Neuronal stem cell (in vitro differentiated cells): ENCODE data around the gene ORAI3.

Experiments
- DNase-seq: peaks from one replicate; pipeline ENCODE4 v3.0.0-alpha.2; 2013; ENCODE audit warnings: low spot score
- H2AFZ ChIP-seq: one replicate; pipeline ENCODE4 v1.6.1; 2013; ENCODE audit warnings: mild to moderate bottlenecking, low read length, inconsistent platforms
- H2AK5ac ChIP-seq: 2 replicates; pipeline ENCODE4 v1.6.1; 2013; ENCODE audit warnings: low read depth, mild to moderate bottlenecking, inconsistent platforms, low read length, moderate library complexity, mixed read lengths
- H2BK120ac ChIP-seq: 2 replicates; pipeline ENCODE4 v1.6.1; 2013; ENCODE audit warnings: low read depth, mild to moderate bottlenecking, inconsistent platforms, low read length, moderate library complexity, mixed read lengths
- H2BK12ac ChIP-seq: one replicate; pipeline ENCODE4 v1.6.1; 2013; ENCODE audit warnings: low read length, inconsistent platforms
- H2BK15ac ChIP-seq: 2 replicates; pipeline ENCODE4 v1.6.1; 2013; ENCODE audit warnings: mild to moderate bottlenecking, low read length, inconsistent platforms, mixed read lengths
- H2BK5ac ChIP-seq: one replicate; pipeline ENCODE4 v1.6.1; 2013; ENCODE audit warnings: inconsistent platforms, mild to moderate bottlenecking, low read length, moderate library complexity
- H3K14ac ChIP-seq: one replicate; pipeline ENCODE4 v1.6.1; 2013; ENCODE audit warnings: low read length, inconsistent platforms
- H3K18ac ChIP-seq: 2 replicates; pipeline ENCODE4 v1.6.1; 2013; ENCODE audit warnings: low read length, inconsistent platforms
- H3K23ac ChIP-seq: 2 replicates; pipeline ENCODE4 v1.6.1; 2013; ENCODE audit warnings: low read depth, mild to moderate bottlenecking, mixed read lengths, low read length, inconsistent platforms; ENCODE audit not compliant: poor library complexity
- H3K27ac ChIP-seq: replicated peaks from 3 replicates; pipeline ENCODE4 v1.5.1; 2013; ENCODE audit warnings: low read length, inconsistent platforms
- H3K27me3 ChIP-seq, 3 experiments: 2 replicates each; pipeline ENCODE4 v1.6.1; 2013; ENCODE audit warnings: low read length in 3 of 3, mild to moderate bottlenecking in 2 of 3, inconsistent platforms in 1 of 3, low read depth in 1 of 3, mixed read lengths in 1 of 3, moderate library complexity in 1 of 3; ENCODE audit not compliant: control insufficient read depth in 3 of 3, insufficient read depth in 3 of 3
- H3K36me3 ChIP-seq, 2 donors: replicated peaks in 1 of 2; 2 replicates each; pipeline ENCODE4 v1.6.1; 2013; ENCODE audit warnings: low read length in 2 of 2; ENCODE audit not compliant: control insufficient read depth in 2 of 2, insufficient read depth in 2 of 2
- H3K4ac ChIP-seq: 2 replicates; pipeline ENCODE4 v1.6.1; 2013; ENCODE audit warnings: inconsistent platforms, mild to moderate bottlenecking, low read length, moderate library complexity
- H3K4me1 ChIP-seq, 2 donors: 1 replicate in 1 of 2; 2 replicates in 1 of 2; pipeline ENCODE4 v1.6.1; 2013; ENCODE audit warnings: low read length in 2 of 2, low read depth in 1 of 2; ENCODE audit not compliant: control insufficient read depth in 2 of 2, insufficient read depth in 1 of 2
- H3K4me2 ChIP-seq: one replicate; pipeline ENCODE4 v1.6.1; 2013; ENCODE audit warnings: mild to moderate bottlenecking, low read length, inconsistent platforms; ENCODE audit not compliant: insufficient read depth, poor library complexity, severe bottlenecking
- H3K4me3 ChIP-seq, 2 donors: 2 replicates each; pipeline ENCODE4 v1.5.1; 2013; ENCODE audit warnings: low read length in 2 of 2, mild to moderate bottlenecking in 2 of 2, inconsistent platforms in 1 of 2, moderate library complexity in 1 of 2
- H3K79me1 ChIP-seq: one replicate; pipeline ENCODE4 v1.6.1; 2013; ENCODE audit warnings: low read depth, mild to moderate bottlenecking, inconsistent platforms, low read length, moderate library complexity
- H3K9ac ChIP-seq: one replicate; pipeline ENCODE4 v1.6.1; 2013; ENCODE audit warnings: mild to moderate bottlenecking, low read depth, low read length, inconsistent platforms; ENCODE audit not compliant: poor library complexity
- H3K9me3 ChIP-seq, 2 donors: replicated peaks in 1 of 2; 2 replicates each; pipeline versions ENCODE3 to v1.6.1; 2013; ENCODE audit warnings: low read length in 2 of 2, mild to moderate bottlenecking in 2 of 2, inconsistent platforms in 1 of 2, low read depth in 1 of 2, mixed read lengths in 1 of 2, moderate library complexity in 1 of 2; ENCODE audit not compliant: control insufficient read depth in 2 of 2, insufficient read depth in 1 of 2
- H4K8ac ChIP-seq: one replicate; pipeline ENCODE4 v1.6.1; 2013; ENCODE audit warnings: low read depth, mild to moderate bottlenecking, inconsistent platforms, low read length, moderate library complexity
- H4K91ac ChIP-seq: one replicate; pipeline ENCODE4 v1.6.1; 2013; ENCODE audit warnings: low read length, low read depth, mild to moderate bottlenecking, inconsistent platforms; ENCODE audit not compliant: poor library complexity
- WGBS, 2 donors: extraction: QIAGEN DNeasy Blood & Tissue Kit; methylation state at CpG; one replicate each; pipeline ENCODE4 v1.1.7; 2013; ENCODE audit warnings: missing lambda C conversion rate in 2 of 2, mixed read lengths in 1 of 2; ENCODE audit not compliant: insufficient read length in 2 of 2, insufficient replicate concordance in 1 of 2; ENCODE audit errors: extremely low coverage in 2 of 2; 5-methylcytosine and 5-hydroxymethylcytosine counted together

ORAI3 gene

DNA sequence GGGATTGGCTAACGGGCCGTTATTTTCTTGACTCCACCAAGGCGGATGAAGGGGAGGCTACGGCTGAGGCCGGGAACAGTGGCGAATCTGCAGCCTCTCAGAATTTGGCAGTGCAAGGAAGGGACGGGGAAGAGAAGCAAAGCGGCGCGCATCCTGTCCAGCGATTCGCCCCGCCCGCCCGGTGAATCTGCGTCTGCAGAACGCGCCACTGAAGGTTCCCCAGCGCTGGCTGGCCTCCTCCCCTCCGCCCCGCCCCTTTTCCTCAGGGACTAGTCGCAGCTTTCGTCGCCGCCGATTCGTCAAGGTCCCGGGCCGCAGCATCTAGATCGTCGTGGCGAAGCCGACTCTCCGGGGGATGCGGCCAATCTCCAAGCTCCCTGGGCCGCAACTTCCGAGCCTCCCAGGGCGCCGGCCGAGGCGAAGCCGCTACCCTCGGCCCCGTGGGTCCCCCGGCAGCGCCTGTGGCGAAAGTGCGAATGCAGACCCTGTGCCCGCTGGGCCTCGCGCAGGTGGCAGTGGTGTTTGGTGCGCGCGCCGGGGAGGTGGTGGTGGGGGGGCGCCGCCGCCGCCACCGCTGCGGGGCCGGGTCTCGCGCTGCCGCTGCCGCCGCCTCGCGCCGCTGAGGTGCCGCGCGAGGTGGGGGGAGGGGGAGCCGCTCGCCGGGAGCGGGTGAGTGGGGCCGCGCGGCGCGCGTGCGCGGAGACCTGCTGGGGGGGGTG lies 8.7 kb downstream of the ORAI3 start, which contains the start of gene SETD1A:
TSS of gene SETD1A (plus strand) at position 299 of the 719 bp plus-strand sequence. CDS start 978 bp downstream, outside the sequence.
- Histone ChIP-seq H3K27ac (peak within 1 kb of the TSS; percentile 99), H3K9me3 (no peaks in the 10 kb centered on the region), H3K4me1 (peaks cover 10 to 11% of the 10 kb centered on the region in 2 donors), H3K79me1 (peaks cover 13% of the 10 kb centered on the region), H3K23ac (peak within 1 kb of the TSS; percentile 95), H4K8ac (peak within 1 kb of the TSS; percentile 92), H3K4me2 (peak within 1 kb of the TSS; percentile 94), H2BK15ac (peak within 1 kb of the TSS; percentile 81), H4K91ac (peak within 1 kb of the TSS; percentile 97), H3K27me3 (no peaks in the 10 kb centered on the region), H2BK5ac (peak within 1 kb of the TSS; percentile 100), H2AFZ (peak within 1 kb of the TSS; percentile 98), H3K9ac (peak within 1 kb of the TSS; percentile 96), H2BK120ac (peak within 1 kb of the TSS; percentile 100), H2AK5ac (peak within 1 kb of the TSS; percentile 59), H3K18ac (peak within 1 kb of the TSS; percentile 100), H3K4ac (peak within 1 kb of the TSS; percentile 37), H2BK12ac (peak within 1 kb of the TSS; percentile 41), H3K14ac (no peak within 1 kb of the TSS), H3K4me3 (peak within 1 kb of the TSS; percentile 78 to 91), H3K36me3 (peaks cover 33 to 41% of the 10 kb centered on the region in 2 donors)
- DNase-seq = peak; percentile 98
- WGBS, 2 donors = no CpG with 5 or more reads among the region's 85 CpGs

- H3K79me1 ChIP-seq = peaks cover 13% of the 10 kb centered on the region
- H3K14ac ChIP-seq = no peak overlapping the region
- H3K9ac ChIP-seq = peak overlapping the region; percentile 96
- H3K18ac ChIP-seq = peak overlapping the region; percentile 100
- H3K27ac ChIP-seq = peak overlapping the region; percentile 99
- no peak overlapping the region for H2BK12ac ChIP-seq
- H2AK5ac ChIP-seq = peak overlapping the region; percentile 59
- peak overlapping the region; percentile 98 for H2AFZ ChIP-seq
- no peak overlapping the region for H3K4ac ChIP-seq
- H3K27me3 ChIP-seq = no peaks in the 10 kb centered on the region
- H2BK15ac ChIP-seq = no peak overlapping the region
- H3K23ac ChIP-seq = no peak overlapping the region
- peaks cover 9% of the 10 kb centered on the region in 2 donors for H3K4me1 ChIP-seq
- peak overlapping the region; percentile 78 to 91 for H3K4me3 ChIP-seq
- no peak overlapping the region for H4K8ac ChIP-seq
- H3K9me3 ChIP-seq = no peaks in the 10 kb centered on the region
- peak overlapping the region; percentile 75 for H3K4me2 ChIP-seq
- H3K36me3 ChIP-seq = peaks cover 38 to 49% of the 10 kb centered on the region in 2 donors
- H2BK120ac ChIP-seq = no peak overlapping the region
- H2BK5ac ChIP-seq = no peak overlapping the region
- WGBS, 2 donors = no CpG with 5 or more reads among the region's 55 CpGs
- H4K91ac ChIP-seq = no peak overlapping the region
- peak; percentile 48 for DNase-seq
Measured at GRCh38 chr16:30958175-30959079, 9.6 kb downstream of the ORAI3 start.

DNA sequence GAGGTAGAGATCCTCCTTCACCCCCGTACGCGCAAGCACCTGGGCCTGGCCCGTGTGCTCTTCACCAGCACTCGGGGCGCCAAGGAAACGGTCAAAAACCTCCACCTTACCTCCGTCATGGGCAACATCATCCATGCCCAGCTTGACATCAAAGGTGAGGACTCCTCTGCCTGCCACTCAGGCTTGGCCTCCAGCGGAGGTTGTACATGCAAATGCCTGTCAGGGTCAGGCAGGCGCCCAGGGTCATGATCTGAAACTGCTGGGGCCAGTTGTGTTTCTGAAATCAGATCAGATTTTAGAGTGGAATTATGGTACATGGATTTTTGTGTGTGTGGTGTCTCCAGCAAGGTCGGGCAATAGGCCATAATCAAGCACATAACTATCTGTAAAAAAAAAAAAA lies 12.5 kb downstream of the ORAI3 start:
- H3K27ac ChIP-seq = no peak overlapping the region
- peaks cover 15% of the 10 kb centered on the region for H3K79me1 ChIP-seq
- peaks cover 60 to 77% of the 10 kb centered on the region in 2 donors for H3K36me3 ChIP-seq
- WGBS, 2 donors = no CpG with 5 or more reads among the region's 11 CpGs
- no peaks in the 10 kb centered on the region for H3K9me3 ChIP-seq
- no peak for DNase-seq
- no peak overlapping the region for H2BK120ac ChIP-seq
- H4K91ac ChIP-seq = no peak overlapping the region
- no peak overlapping the region for H3K9ac ChIP-seq
- H3K27me3 ChIP-seq = no peaks in the 10 kb centered on the region
- no peak overlapping the region for H2BK15ac ChIP-seq
- H3K4me1 ChIP-seq = peaks cover 3 to 7% of the 10 kb centered on the region in 2 donors
- no peak overlapping the region for H4K8ac ChIP-seq
- no peak overlapping the region for H2BK12ac ChIP-seq
- no peak overlapping the region for H3K4me3 ChIP-seq
- H3K23ac ChIP-seq = no peak overlapping the region
- H3K4ac ChIP-seq = no peak overlapping the region
- no peak overlapping the region for H3K18ac ChIP-seq
- H2AFZ ChIP-seq = no peak overlapping the region
- H2AK5ac ChIP-seq = no peak overlapping the region
- H3K14ac ChIP-seq = no peak overlapping the region
- no peak overlapping the region for H3K4me2 ChIP-seq
- H2BK5ac ChIP-seq = no peak overlapping the region
